OCI-LY3 (cell line): ENCODE measurements around the gene COBL.

Source experiments
- CTCF ChIP-seq: fragments of 200-600, 300-600 bp; sonication (generic); IDR thresholded peaks from 2 replicates; pipeline ENCODE4 v1.5.1; 2014; ENCODE audit warnings: antibody characterized with exemption, low read length, low read depth
- EZH2phosphoT487 ChIP-seq: fragments of 200-600 bp; shearing (Covaris generic); IDR thresholded peaks from 2 replicates; pipeline ENCODE4 v1.6.1; 2018; ENCODE audit warnings: antibody characterized with exemption, mixed run types, low read depth

DNA sequence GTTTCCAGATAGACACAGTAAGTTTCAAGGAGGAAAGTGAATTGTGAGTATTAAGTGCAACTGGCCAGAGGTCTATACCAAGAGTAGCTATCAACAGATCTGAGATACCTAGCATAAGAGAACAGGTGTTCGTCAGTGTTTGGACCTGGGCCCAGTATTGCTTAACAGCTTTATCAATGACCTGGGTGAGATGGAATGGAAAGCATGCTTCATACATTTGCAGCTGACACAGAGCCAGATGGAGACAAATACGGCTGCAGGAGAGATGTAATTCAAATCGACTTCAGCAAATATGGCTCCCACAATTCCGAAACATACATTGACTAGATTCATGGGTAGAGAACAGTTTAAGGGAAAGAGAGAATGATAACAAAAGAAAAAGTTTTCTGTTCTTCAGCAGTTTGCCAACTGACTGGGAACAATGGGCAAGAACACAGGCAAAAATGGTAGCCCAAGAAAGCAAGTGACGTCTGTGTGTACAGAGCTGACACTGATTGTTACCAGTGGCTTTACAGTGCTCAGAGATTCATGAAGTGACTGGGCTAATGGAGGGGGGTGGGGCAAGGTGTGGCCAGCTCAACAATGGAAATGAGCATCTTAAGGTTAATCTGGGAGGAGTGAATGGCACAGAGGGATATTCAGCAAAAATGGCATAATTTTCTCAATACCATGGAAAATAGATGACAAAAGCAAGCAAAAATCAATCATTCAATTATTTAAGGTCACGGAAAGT is 28.0 kb upstream of the COBL start:
- TF ChIP-seq CTCF (no peak), EZH2phosphoT487 (no peak)
